Neutrophil (primary cell): ENCODE measurements around the gene MFAP4.

Experiments used
- H3K27ac ChIP-seq: fragments of 200-600 bp; sonication (generic); 2 replicates; pipeline ENCODE4 v1.5.1; 2016; ENCODE audit warnings: mild to moderate bottlenecking, moderate library complexity
- H3K27me3 ChIP-seq: fragments of 200-600 bp; sonication (generic); 2 replicates; pipeline ENCODE4 v1.6.0; 2016; ENCODE audit warnings: mild to moderate bottlenecking
- H3K36me3 ChIP-seq: fragments of 200-600 bp; sonication (generic); 2 replicates; pipeline ENCODE4 v1.5.1; 2017
- H3K4me1 ChIP-seq, 2 experiments: fragments of 200-600 bp in 1 of 2; sonication (generic) in 1 of 2; 1 replicate in 1 of 2; 2 replicates in 1 of 2; pipeline versions ENCODE4 v1.5.1 to v1.6.1; 2013 to 2016; ENCODE audit warnings: low read depth in 1 of 2, low read length in 1 of 2, mild to moderate bottlenecking in 1 of 2, moderate library complexity in 1 of 2; ENCODE audit not compliant: control insufficient read depth in 1 of 2, insufficient read depth in 1 of 2
- H3K4me3 ChIP-seq, 2 experiments: fragments of 200-600 bp in 1 of 2; sonication (generic) in 1 of 2; 1 replicate in 1 of 2; 2 replicates in 1 of 2; pipeline ENCODE4 v1.5.1; 2013 to 2016; ENCODE audit warnings: low read depth in 1 of 2, low read length in 1 of 2, mild to moderate bottlenecking in 1 of 2, moderate library complexity in 1 of 2
- H3K9me3 ChIP-seq: fragments of 200-600 bp; sonication (generic); 2 replicates; pipeline ENCODE4 v1.5.1; 2016
- CTCF ChIP-seq: fragments of 200-600 bp; sonication (generic); IDR thresholded peaks from 2 replicates; pipeline ENCODE4 v1.5.1; 2016; ENCODE audit warnings: antibody characterized with exemption

The MFAP4 gene

GRCh38 chr17:19412510-19412909 is 25.5 kb upstream of the MFAP4 start:
- Histone ChIP-seq H3K9me3 (no peaks in the 10 kb centered on the region), H3K36me3 (no peaks in the 10 kb centered on the region), H3K4me3 (no peak overlapping the region), H3K27me3 (peaks cover 12% of the 10 kb centered on the region), H3K27ac (no peak overlapping the region), H3K4me1 (no peaks in the 10 kb centered on the region)
- TF ChIP-seq CTCF = no peak

- no peak for TF ChIP-seq CTCF
- H3K4me1 ChIP-seq = no peaks in the 10 kb centered on the region
- H3K4me3 ChIP-seq = no peak overlapping the region
- H3K27me3 ChIP-seq = peaks cover 12% of the 10 kb centered on the region
- H3K27ac ChIP-seq = no peak overlapping the region
- no peaks in the 10 kb centered on the region for H3K36me3 ChIP-seq
- no peaks in the 10 kb centered on the region for H3K9me3 ChIP-seq
Measured at GRCh38 chr17:19411631-19412030, 24.6 kb upstream of the MFAP4 start.

GRCh38 chr17:19410875-19411620 is 24.1 kb upstream of the MFAP4 start, which contains the start of gene RNF112:
Gene RNF112, plus strand, starts transcription at chr17:19411232. Its CDS starts 177 bp downstream, at chr17:19411409.
- no peaks in the 10 kb centered on the region for H3K36me3 ChIP-seq
- H3K27me3 ChIP-seq = peaks cover 12% of the 10 kb centered on the region
- H3K9me3 ChIP-seq = no peaks in the 10 kb centered on the region
- TF ChIP-seq CTCF = no peak
- no peaks in the 10 kb centered on the region for H3K4me1 ChIP-seq
- H3K4me3 ChIP-seq = no peak within 1 kb of the TSS
- H3K27ac ChIP-seq = no peak within 1 kb of the TSS

GRCh38 chr17:19410091-19410490 is 23.1 kb upstream of the MFAP4 start:
- no peaks in the 10 kb centered on the region for H3K4me1 ChIP-seq

GRCh38 chr17:19409509-19409908 is 22.5 kb upstream of the MFAP4 start:
- Histone ChIP-seq H3K4me3 (no peak overlapping the region), H3K36me3 (no peaks in the 10 kb centered on the region), H3K27me3 (peaks cover 12% of the 10 kb centered on the region), H3K4me1 (no peaks in the 10 kb centered on the region), H3K9me3 (no peaks in the 10 kb centered on the region), H3K27ac (no peak overlapping the region)
- TF ChIP-seq CTCF = no peak

More at GRCh38 chr17:19410091-19410490, 23.1 kb upstream of the MFAP4 start:
- Histone ChIP-seq H3K27me3 (peaks cover 12% of the 10 kb centered on the region), H3K36me3 (no peaks in the 10 kb centered on the region), H3K27ac (no peak overlapping the region), H3K4me3 (no peak overlapping the region), H3K9me3 (no peaks in the 10 kb centered on the region)
- TF ChIP-seq CTCF = no peak
